GM19467 (cell line): ENCODE measurements around the gene CTIF.

Experiments used
- ATAC-seq: cut with Tn5 transposase; IDR thresholded peaks from one replicate; pipeline ENCODE4 v1.9.1; 2021; ENCODE audit warnings: mild to moderate bottlenecking, moderate library complexity; ENCODE audit not compliant: unreplicated experiment

CTIF gene

DNA sequence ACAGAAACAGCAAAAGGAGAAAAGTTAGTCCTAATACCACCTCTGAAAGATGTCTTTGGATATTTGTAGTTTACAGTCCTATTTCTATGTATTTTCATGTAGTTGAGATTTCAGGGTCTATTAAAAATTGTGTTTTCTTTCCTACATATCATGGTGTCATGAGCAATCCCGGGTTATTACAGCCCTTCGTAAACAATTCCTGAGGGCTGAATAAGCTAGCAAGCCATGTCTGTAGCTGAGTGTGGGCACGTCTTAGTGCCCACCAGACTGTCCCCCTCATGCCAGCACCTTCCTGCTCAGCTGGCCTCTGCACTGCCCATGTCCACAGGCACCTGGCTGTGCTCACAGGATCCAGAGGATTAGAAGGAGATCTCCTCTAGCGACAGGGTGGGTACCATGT is 60.6 kb downstream of the CTIF start:
- no peak for ATAC-seq

DNA sequence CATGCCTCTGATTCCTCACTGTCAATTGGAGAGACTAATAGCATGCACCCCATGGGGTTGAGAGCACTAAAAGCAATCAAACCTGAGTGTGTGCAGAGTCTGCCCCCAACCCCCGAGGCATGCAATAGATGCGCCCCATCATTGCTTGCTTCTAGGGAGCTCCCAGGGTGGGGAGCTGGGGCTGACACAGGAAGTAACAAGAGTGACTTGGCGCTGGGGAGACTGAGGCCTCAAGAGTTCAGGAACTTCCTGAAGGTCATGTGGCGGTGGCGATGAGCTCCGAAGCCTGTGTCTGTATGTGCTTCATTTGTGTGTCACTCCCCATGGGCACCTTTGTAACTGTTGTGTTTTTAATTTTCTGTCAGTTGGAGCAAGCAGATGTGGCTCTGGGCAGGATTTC is 61.2 kb downstream of the CTIF start:
- no peak for ATAC-seq

DNA sequence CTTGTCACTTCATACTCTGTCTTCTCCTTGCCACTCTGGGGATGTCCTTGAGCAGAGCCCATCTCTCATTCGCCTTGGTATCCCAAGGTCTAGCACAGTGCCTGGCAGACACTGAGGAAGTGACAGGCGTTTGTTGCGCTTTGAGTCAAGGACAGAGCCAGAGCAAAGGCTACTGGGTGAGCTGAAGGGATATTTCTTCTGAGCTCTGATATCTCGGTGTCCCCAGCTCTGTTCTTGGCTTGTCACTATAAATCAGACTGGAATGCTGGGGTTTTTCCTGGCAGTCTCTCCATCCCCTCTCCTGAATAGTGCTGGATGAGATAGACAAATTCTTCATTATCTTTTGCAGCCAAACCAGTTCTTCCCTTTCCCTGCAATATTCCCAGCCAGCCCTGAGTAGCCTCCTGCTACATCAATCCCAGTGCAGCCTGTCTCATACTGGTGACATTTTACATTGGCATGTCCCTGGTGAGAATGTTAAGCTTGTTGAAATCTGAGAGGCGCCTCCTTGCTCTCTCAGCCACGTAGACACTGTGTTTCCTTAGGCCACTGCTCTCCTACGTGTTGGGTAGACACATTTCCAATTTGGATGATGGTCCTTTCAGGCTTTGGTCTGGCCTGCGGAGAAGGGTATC is 61.7 kb downstream of the CTIF start:
- ATAC-seq, result no peak

DNA sequence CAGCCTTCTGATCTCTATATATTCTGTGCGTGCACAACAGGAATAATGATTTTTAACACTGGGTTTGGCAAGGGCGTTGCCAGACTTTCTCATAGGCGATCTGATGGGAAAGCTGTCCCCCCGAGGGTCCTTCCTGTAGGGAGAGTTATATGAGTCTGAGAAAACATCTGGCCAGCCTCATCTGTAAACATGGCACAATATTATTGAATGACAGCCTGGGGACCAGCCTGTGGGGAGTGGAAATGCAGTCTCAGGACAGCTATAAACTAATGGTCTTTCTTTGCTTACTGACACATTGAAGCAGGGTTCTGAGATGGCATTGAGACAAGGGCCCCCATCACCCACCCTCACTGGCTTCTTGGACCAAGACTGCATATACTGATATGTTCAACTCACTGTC is 62.5 kb downstream of the CTIF start:
- no peak for ATAC-seq

DNA sequence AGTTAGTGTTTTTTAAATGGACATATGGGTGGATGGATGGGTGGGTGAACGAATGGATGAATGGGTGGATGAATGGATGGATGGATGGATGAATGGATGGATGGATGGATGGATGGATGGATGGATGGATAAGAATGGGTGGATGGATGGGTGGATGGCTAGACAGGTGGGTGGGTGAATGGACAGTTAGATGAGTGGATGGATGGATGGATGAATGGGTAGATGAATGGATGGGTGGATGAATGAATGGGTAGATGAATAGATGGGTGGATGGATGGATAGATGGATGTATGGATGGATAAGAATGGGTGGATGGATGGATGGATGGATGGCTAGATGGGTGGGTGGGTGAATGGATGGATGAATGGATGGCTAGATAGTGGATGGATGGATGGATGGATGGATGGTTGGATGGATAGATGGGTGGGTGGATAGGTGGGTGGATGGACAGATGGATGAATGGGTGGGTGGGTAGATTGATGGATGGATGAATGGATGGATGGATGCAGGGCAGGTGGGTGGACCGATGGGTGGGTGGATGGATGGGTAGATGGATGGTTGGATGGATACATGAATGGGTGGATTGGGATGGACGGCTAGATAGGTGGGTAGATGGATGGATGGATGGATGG is 64.0 kb downstream of the CTIF start:
- no peak for ATAC-seq

DNA sequence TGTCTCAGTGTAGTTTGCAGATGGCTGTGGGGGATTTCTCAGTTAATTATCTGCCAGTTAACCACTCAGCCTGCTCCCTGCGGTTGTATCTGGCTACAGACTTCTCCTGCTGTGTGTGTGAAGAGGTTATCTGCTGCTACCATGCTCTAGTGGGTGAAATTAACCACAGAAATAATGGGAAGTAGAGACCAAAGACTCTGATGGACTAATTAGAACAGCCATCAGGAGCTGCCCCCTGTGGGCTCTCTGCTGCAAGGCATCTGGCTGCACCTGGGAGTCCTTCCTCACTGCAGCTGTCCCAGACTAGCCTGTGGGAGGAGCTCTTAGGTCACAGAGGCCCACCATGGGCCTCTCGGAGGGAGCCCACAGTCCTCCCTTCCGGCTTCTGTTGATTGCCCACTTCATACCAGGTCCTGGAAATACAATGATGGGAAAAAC is 66.6 kb downstream of the CTIF start:
- ATAC-seq, result no peak

DNA sequence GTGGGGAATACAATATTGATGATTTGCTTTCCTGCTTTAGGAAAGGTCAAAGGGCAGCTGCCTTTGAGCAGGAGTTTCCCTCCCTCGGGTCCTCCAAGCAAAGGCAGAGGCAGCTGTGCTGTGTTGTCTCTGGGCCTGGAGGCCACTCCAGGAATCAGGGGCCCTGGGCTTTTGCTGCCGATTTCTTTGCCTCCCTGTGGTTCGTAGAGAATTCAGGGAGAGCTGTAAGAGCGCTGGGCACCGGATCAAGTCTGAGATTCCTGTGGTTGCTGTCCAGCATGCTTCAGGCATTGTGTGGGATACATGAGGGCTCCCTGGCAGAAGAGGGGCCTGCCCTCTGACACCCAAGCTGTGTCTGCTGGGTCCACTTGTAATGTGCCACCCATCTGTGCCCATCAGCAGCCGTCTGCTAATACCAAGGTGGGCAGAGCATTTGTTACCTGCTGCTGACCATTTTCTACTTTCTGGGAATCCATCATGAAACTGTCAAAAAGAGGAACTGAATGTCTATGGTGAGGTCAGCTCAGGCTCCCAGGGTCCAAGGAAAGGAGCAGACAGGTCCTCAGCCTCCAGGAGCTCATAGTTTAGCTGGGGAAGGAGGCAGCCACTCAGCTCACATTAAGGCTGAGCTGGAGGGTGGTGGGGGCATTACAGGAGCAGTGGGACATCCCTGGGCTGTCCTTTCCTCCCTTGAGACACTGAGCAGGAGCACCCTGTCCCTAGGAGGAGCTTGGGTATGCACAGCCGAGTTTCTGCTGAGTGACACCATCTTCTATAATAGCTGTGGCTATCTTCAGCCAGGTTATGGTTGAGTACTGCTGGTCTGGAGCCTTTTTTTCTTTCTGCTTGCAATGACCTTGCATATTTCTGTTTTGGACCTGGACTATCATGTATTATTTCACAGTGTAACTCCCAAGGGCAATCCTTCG is 68.5 kb downstream of the CTIF start:
- no peak for ATAC-seq

DNA sequence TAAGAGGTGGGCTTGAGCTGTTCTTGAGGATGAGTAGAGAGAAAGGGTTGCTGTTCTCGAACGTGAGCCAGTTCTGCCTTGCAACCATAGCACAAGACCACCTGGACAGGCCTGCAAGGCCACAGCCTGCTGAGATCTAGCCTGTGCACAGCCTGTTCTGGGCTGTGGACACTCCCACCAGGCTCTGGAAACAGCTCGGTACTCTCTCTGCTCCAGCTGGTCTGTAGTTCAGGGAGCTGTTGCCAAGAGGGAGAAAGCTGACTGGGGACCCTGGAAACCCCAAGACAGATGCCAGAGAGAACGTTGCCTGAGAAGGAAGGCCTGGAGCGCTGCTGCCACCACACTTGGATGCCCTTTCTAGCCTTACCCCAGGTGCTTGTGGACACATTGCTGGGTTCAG is 69.8 kb downstream of the CTIF start:
- ATAC-seq, result no peak

DNA sequence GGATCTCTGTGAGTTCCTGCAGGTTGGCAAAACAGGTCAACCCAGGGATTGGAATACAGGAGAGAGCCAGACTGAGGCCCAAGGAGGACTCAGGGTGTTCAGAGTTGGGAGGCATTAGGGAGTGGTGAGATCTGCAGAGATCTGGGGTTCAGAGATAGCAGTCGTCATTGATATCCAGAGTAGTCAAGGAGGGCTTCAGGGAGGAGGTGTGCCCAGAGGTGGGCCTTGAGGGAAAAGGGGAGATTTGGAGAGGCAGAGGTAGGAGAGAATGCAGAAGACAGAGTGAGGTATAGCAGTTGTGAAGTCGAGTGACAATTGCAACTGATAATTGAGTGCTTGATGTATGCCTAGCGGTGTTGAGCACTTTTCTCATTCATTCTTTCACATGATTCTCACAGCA is 70.3 kb downstream of the CTIF start:
- no peak for ATAC-seq

DNA sequence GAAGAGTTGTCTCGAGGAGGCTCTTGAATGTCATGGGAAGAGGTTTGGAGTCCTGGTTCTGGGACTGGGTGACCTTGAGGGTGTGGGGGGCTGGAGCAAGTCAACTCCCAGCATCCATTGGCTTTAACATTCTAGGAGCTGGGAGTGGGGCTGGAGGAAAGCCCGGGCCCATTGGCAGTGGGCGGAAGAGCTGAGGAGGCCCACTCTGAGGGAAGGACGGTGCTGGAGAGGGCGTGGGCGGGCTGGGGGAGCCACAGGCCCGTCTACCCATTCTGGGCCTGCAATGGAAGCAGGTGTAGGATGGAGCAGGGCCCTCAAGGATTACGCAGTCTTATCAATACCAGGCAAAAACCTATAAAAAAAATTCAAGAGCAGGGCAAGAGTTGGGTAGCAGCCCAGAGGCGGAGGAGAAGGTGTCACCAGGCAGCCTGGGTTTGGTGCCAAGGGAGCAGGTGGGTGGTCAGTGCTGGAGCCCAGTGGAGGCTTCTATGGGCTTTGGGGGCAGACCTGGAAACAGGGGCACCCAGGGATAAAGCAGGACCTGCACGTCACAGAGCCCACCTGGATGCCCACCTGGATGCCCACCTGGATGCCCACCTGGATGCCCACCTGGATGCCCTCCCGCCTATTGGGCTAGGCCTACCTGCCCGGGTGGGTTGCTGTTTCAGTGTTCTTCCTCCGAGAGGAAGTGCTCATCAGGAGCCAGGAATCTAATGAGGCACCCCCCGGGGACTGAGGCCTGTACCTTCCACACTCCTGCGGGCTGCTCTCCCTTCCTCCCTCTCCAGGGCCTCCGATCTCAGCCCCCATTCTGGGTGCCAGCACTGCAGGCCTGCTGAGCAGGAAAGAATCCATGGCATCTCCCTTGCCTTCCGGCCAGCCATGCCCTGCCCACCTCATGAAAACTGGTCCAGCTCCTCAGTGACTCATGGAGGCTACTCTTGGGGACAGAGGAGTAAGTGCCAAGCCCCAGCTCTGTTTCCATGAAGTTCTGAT is 71.3 kb downstream of the CTIF start:
- no peak for ATAC-seq

DNA sequence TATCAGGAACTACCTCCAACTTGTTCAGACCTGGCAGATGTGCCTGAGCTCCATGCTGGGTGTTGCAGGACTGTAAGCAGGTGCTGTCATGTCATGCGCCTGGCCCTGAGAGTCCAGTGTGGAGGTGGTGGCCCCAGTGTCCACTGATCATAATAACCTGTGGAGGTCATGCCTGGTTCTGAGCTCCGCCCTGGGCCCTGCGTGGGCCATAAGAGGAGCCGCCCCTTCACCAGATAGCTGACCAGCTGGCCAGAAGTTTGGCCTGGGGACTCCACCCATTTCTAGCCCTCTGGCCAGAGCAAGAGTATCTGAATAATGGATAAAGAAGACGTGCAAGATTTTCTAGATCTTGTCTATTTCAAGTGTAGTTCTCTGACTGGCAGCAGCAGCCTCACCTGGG is 72.4 kb downstream of the CTIF start:
- no peak for ATAC-seq

DNA sequence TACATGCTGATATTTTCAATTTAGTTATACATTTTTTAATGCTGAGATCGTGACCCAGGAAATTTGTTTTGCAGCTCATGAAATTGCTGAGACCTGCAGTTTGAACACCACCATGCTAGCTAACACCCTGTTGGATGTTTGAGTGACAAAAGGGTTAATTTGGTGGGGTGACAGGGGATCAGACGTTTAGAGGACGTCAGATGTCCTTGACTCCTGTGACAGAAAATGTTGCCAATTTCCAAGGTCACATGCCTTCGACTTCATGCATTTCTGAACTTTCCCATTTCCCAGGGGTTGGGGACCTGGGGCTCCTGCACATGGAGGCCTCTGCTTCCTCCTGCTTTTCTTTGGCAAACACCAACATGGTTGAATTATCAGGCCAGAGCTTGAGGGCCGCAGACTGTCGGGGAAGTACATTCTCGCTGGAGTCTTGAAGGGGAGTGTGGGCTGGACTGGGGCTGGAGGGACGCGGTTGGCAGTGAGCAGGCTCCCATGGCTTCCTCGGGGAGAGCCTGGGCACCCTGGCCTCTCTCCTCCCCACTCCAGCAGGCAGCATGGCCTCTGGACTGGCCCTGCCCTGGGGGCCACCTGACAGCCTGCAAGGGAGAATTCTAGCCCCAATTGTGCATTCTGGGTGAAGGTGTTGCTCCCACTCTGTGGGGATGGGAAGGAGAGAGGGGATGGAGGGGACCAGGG is 73.1 kb downstream of the CTIF start:
- no peak for ATAC-seq

DNA sequence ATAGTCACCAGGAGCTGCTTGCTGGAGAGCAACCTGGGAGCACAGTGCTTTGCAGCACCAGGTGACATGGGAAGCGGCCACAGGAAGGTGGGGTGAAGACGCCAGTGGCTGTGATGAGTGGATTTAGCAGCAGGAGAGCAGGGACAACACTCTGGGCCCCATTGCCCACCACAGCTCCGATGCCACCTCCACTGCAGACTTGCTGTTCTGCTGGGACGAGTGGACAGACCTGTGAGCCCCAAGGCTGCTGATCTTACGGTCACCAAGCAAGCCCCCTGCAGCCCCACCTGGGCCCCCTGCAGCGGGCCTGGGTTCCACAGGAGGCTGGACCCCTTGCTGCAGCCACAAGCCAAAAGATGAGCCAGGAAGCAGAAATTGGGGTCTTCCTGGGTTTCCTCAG is 73.7 kb downstream of the CTIF start:
- ATAC-seq, result no peak

DNA sequence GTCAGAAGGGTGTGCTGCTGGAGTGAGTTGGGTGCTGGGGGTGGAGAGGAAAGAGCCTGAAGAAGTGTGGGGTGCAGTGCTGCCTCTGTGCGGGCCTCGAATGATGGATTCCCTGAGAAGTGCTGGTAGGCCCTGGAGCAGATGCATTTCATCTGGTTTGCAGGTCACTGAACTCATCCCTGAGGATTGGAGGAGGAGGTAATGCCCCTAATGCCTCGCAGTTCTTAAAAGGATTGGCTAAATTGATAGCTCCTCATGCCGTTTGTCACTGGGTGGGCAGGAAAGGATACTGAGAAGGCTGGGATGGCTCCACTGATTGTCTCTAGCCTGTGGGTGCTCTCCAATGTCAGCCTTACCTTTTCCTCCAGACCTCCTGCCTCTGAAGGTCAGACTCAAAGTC is 74.1 kb downstream of the CTIF start:
- no peak for ATAC-seq

DNA sequence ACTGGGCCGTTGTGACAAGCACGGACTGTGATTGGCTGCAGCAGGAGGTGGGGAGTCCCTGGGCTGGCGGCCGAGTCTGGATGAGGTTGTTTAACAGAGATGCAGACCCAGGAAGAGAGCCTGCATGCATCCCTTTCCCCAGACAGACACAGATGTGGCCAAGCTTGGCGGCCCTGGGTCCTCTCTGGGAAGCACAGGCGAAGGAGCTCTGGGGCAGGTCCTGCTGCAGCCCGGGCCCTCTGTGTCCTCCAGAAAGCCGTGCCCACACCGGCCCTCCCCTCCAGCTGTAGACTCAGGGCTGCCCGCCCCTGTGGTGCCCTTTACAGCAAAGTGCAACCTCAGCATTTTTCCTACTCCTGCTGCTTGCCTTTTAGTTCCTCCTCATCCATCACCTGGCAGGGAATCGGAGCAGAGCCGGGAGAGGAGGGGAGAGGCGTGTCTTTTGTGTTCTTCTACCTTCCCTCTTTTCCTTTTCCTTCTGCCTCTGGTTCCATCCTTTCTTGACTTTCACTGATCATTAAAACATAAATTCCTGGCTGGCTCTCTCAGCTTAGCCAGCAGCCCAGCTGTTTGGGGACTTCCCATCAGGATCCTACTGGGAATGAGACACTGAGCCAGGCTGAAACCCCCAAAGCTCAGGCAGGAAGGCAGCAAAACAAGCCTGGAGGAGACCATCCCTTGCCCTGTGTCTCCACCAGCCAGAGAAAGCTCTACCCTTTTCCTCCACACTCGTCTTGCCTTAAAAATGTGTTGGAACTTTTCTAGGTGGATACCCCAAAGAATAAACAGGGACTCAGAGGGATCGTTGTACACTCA is 75.0 kb downstream of the CTIF start:
- no peak for ATAC-seq

DNA sequence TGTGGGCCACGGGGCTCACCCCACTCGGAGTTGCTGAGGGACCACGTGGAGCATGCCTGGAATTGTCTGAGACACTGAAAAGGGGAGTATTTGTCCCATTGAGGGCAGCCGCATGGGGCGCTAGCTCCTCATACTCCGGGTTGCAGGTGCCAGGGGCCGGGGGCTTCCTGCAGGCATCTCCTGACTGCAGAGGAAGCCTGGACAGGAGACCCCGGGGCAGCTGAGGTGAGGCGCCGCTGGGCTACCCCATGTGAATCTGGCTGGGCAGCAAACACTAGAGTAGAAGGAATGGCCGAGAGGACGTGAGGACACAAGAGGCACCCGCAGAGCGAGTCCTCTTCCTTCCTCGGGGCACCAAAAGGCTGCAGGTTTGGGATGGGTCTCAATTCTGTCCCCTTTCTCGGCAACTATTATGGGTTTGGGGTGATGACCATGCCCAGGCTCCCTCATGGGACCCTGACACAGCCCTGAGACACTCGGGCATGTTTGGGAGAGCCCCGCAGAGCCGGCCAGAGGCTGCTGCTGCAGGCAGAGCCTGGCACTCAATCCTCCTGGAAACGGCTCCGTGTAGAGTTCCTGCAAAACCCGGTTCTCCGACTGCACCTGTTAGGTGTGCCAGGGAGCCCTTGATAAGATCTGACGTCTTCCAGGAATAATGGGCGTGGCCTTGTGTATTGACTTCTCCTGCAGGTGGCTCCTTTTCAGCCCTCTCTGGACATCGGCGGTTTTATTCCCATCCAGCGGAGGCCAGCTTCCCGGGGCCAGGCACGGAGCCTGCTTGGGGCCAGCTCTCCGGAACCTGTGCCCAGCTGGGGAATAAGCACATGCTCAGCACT is 77.0 kb downstream of the CTIF start:
- ATAC-seq, result no peak

DNA sequence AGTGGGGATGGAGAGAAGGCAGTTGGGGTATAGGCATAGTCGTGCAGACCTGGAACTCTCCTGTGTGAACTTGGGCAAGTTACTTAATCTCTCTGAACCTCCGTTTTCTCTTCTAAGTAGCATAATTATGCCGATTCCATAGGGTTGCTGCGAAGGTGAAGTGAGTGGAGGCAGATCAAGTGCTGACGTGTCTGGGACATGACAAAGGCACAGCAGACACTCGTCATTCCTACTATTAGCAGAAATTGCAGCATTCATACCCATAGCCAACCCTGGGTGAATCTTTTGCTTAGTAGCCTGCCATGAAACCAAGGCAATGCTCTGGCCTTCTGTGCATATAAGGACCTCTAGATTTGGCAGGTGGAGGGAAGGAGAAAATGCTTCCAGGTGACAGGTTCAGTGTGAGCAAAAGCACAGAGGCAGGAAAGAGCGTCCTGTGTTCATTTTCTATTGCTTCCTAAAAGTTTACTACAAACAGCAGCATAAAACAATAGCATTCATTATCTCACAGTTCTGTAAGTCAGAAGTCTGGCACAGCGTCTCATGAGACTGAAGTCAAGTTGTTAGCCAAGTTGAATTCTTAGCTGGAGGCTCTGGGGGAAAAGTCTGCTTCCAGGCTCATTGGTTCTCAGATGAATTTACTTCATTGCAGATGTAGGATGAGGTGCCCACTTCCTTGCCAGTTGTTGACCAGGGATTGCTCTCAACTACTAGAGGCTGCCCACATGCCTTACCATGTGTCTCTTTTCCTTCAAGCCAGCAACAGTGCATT is 77.8 kb downstream of the CTIF start:
- no peak for ATAC-seq
